Measurements from ENCODE around the gene CDX2. TPM values are rescaled to one million over a fixed set of nuclear protein-coding genes. Genes with fewer than 3 reads are reported as not detected.

CDX2 gene
- total RNA-seq, 2 donors from 2014 or later = not detected

DNA sequence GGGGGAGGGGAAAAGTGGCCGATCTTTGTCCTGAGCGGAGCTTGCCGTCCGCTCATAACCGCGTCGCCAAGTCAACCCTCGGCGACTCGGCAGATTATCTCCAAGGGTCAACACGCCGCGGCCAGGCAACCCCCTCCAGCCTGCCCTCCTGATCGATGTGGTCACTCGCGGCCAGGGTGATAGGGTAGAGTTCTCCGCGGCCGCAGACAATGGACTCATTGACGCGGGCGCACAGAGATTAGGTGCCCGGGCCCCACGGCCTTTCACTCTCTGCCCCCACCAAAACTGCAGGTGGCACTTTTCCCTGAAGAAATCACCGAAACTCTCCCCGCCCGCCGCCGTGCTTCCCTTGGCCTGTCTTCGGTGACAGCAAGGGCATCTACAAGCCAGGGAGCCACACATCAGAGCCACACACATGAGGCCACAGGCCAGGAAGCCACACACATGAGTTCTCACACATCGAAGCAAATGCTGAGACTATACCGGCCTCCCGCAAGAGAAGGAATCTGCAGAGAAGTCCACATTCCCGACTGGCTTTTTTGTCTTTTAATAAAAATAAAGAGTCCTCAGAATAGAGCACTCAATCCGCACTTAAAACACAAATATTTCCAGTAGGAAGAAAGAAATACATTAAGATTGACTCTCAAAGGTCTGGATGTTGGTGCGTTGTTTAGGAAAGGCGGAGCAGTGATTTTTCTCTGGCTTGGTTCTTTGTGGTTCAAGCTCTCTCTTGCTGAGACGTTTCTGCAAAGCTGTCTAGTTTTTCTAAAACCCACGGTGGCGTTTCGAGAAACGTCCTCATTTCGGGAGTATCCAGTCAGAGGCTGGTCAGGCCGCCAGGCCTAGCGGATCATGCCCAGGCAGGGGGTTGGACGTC lies 50.8 kb downstream of the CDX2 start:
- Mint-ChIP-seq H3K9me3 (no peaks in the 10 kb centered on the region), H3K27ac (peak overlapping the region in 1 of 2 donors; percentile 36), H3K36me3 (peaks cover 3 to 8% of the 10 kb centered on the region in 2 donors)
- no peak for DNase-seq (ENCODE audit: low spot score in 2 of 2)
- ATAC-seq = no peak

DNA sequence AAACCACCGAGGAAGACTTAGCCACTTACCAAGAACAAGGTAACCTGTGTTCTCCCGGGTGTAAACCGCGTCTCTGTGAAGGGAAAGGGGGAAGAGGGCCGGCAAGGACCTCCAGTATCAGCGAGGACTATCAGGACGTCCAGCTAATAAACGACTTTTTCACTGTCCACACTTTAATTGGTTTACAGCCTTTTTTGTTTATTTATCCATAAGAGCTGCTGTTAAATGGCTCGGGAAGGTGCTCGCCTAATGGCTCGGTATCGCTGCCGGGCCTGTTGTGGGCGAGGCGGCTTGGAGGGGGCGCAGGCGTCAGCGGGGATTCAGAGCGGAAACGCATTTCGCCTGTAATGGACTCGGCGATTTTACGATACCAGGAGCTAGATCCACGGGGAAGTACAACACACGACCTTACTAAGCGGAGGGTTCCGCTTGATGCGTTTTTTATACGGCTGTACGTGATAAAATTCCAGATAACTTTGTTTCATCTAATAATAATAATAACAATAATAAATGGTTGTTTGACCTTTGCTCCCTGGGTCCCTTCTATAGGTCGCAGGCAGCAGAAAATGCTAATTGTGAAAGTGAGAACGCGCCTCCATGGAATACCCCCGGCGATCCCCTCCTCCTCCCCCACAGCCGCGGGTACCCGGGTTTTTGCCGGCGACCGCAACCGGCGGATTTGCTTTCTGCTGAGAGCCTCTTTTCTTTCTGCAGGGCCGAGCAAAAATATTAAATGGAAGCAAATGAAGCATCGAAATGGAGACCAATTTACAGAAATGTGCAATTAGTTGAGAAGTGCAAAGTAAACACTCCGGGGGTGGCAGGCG lies 51.8 kb downstream of the CDX2 start:
- Mint-ChIP-seq H3K9me3 (no peaks in the 10 kb centered on the region), H3K27ac (peak overlapping the region in 1 of 2 donors; percentile 74), H3K36me3 (peaks cover 0 to 8% of the 10 kb centered on the region in 2 donors)
- no peak for DNase-seq (ENCODE audit: low spot score in 2 of 2)
- ATAC-seq = no peak

DNA sequence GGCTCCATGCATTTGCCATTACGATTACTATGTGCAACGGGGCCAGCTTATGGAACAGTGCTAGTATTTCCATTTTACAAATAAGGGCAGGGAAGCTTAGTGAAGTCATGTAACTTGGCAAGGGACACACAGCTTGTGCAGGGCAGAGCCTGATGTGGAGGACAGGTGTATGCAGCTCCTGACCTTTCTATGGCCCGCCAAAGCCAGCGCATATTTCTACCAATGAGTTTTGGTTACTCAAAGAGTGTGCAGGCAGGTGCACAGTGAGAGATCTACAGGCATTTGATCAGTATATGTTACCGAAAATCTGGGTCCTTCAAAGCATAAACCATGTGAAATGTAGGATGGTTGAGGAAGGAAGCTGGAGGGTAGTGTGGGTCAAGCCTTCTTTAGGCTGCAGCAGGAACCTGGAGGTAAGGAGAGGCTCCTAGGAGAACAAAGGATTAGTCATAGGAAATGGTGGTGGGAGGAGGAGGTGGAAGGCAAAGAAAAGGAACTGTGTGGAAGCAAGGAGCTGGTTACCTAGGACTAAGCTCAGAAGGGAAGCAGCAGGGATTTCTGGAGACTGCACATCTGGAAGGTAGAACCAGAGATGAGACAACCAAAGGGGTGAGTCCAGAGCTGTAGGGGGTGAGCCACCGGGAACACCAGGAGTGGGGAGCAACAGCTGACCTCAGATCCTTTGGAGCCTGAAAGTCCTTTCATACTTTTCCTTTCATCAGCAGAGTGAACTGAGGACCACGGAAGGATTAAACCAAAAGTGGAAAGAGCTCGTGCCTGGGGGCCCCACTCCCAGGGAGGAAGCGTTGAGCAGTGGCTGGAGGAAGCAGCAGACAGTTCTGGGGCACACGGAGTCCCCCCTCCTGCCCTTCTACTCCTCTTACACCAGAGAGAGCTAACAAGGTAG lies 53.6 kb downstream of the CDX2 start:
- Mint-ChIP-seq H3K36me3 (peaks cover 0 to 8% of the 10 kb centered on the region in 2 donors), H3K27ac (no peak overlapping the region), H3K9me3 (no peaks in the 10 kb centered on the region)
- no peak for ATAC-seq
- no peak for DNase-seq (ENCODE audit: low spot score in 2 of 2)

DNA sequence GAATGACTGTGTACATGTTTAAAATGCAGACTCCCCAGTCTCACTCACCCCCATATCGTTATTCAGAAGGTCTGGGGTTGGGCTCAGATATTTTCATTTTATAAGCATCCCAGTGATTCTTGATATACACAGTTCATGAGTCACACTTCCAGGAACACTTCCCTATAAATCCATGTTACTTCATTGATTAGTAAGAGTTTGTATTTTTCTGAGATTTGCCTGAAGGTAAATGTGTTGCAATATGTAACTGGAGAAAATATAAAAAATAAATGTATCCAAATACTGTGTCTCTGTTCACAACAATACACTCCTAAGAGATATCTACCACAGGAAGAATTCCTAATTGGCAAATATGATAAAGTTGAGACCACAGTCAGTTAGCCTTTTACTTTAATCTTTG lies 56.0 kb downstream of the CDX2 start:
- H3K9me3 Mint-ChIP-seq = no peaks in the 10 kb centered on the region
- peaks cover 0 to 5% of the 10 kb centered on the region in 2 donors for H3K36me3 Mint-ChIP-seq
- DNase-seq (ENCODE audit: low spot score in 2 of 2) = no peak
- no peak overlapping the region for H3K27ac Mint-ChIP-seq
- ATAC-seq = no peak

DNA sequence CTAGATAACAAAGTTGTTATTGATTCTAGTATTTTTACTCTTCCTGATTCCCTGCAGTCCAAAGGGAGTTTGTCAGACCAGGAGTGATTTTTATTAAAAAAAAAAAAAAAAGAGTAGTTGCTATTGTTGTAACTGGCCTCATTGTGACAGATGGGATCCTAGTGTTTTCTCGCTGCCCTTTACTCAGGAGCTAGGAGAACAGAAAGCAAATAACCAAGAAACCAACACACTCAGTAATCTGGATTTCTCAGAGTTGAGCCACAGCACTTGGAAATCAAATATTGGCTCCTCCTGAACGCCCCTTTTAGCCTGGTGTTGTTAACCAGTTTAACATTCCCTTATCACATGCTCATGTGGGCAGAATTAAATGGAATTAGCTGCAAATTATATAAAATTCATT lies 57.6 kb downstream of the CDX2 start:
- ATAC-seq (no peak), DNase-seq (ENCODE audit: low spot score in 2 of 2) (no peak)
- no peaks in the 10 kb centered on the region for H3K9me3 Mint-ChIP-seq
- no peaks in the 10 kb centered on the region for H3K36me3 Mint-ChIP-seq
- no peak overlapping the region for H3K27ac Mint-ChIP-seq

Other genes starting within 250 kb of the CDX2 start
- not detected for gene GSX1, start 176.8 kb downstream of the CDX2 start, total RNA-seq
- gene PDX1, start 49.3 kb downstream of the CDX2 start, total RNA-seq = not detected
- gene URAD, start 19.4 kb upstream of the CDX2 start, total RNA-seq = not detected
- not detected for gene FLT3, start 131.3 kb upstream of the CDX2 start, total RNA-seq
- gene PAN3, start 169.2 kb upstream of the CDX2 start, total RNA-seq = 10 to 100 TPM; 19.4 to 35.4 TPM

All from activated naive CD4-positive, alpha-beta T cell treated with anti-CD3 and anti-CD28 coated beads, Interleukin-2, amount 50 U/mL, for 72 hours (primary cell).